Sigmoid colon (tissue), 4 donors: Measurements from ENCODE around the gene MAP1LC3C.

ENCODE experiments used
- EP300 ChIP-seq, 4 donors: sonication (generic); formaldehyde crosslinking; IDR thresholded peaks; one replicate each; pipeline ENCODE4 v1.6.1; 2017; ENCODE audit warnings: antibody characterized with exemption in 4 of 4
- POLR2A ChIP-seq, 2 donors: fragments of 450-650 bp; IDR thresholded peaks; one replicate each; pipeline ENCODE4 v1.6.1; 2016; ENCODE audit warnings: antibody characterized with exemption in 2 of 2, mild to moderate bottlenecking in 2 of 2, moderate library complexity in 2 of 2
- TF ChIP-seq, protein P1 (sequence below), 4 experiments: fragments of 450-650 bp in 3 of 4; fragments of 200-600 bp in 1 of 4; IDR thresholded peaks; one replicate each; pipeline ENCODE4 v1.5.1; 2016 to 2019; ENCODE audit warnings: antibody characterized with exemption in 4 of 4, mild to moderate bottlenecking in 3 of 4, moderate library complexity in 2 of 4

GRCh38 chr1:242008826-242009495 is 10.1 kb upstream of the MAP1LC3C start:
- TF ChIP-seq EP300 (IDR thresholded peaks at IDR 0.05): no peak
- TF ChIP-seq, protein P1, sequence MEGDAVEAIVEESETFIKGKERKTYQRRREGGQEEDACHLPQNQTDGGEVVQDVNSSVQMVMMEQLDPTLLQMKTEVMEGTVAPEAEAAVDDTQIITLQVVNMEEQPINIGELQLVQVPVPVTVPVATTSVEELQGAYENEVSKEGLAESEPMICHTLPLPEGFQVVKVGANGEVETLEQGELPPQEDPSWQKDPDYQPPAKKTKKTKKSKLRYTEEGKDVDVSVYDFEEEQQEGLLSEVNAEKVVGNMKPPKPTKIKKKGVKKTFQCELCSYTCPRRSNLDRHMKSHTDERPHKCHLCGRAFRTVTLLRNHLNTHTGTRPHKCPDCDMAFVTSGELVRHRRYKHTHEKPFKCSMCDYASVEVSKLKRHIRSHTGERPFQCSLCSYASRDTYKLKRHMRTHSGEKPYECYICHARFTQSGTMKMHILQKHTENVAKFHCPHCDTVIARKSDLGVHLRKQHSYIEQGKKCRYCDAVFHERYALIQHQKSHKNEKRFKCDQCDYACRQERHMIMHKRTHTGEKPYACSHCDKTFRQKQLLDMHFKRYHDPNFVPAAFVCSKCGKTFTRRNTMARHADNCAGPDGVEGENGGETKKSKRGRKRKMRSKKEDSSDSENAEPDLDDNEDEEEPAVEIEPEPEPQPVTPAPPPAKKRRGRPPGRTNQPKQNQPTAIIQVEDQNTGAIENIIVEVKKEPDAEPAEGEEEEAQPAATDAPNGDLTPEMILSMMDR (IDR thresholded peaks at IDR 0.05): no peak
- no peak for TF ChIP-seq POLR2A (IDR thresholded peaks at IDR 0.05)
